HG03064 (cell line): ENCODE results near the gene CASTOR1.

Source experiments
- ATAC-seq: cut with Tn5 transposase; IDR thresholded peaks from one replicate; pipeline ENCODE4 v1.9.1; 2021; ENCODE audit warnings: low read depth; ENCODE audit not compliant: unreplicated experiment

CASTOR1 gene

GRCh38 chr22:30266445-30267381 is 22.6 kb downstream of the CASTOR1 start, which contains the start of gene OSM:
OSM (minus strand) TSS chr22:30266851; CDS start chr22:30266799, 52 bp downstream.
- ATAC-seq, result no peak

- ATAC-seq, result peak; percentile 60
These were observed 23.4 kb downstream of the CASTOR1 start for GRCh38 chr22:30265823-30266444.

GRCh38 chr22:30265131-30265720 is 24.1 kb downstream of the CASTOR1 start:
- no peak for ATAC-seq

GRCh38 chr22:30263883-30264282 is 25.4 kb downstream of the CASTOR1 start:
- ATAC-seq, result no peak

GRCh38 chr22:30262917-30263741 is 26.2 kb downstream of the CASTOR1 start:
- ATAC-seq, result no peak

- ATAC-seq, result no peak
These were observed 27.2 kb downstream of the CASTOR1 start for GRCh38 chr22:30262112-30262511.

GRCh38 chr22:30261134-30261533 is 28.2 kb downstream of the CASTOR1 start:
- ATAC-seq, result no peak

GRCh38 chr22:30260682-30261081 is 28.6 kb downstream of the CASTOR1 start:
- ATAC-seq, result no peak

GRCh38 chr22:30260276-30260675 is 29.0 kb downstream of the CASTOR1 start:
- no peak for ATAC-seq

- no peak for ATAC-seq
These were observed 35.0 kb downstream of the CASTOR1 start for GRCh38 chr22:30254314-30254713.

- ATAC-seq, result no peak
These were observed 36.0 kb downstream of the CASTOR1 start for GRCh38 chr22:30253205-30253852.

- ATAC-seq, result no peak
These were observed 36.7 kb downstream of the CASTOR1 start for GRCh38 chr22:30252411-30253204.

- no peak for ATAC-seq
These were observed 37.6 kb downstream of the CASTOR1 start for GRCh38 chr22:30251711-30252110.

GRCh38 chr22:30250661-30251267 is 38.5 kb downstream of the CASTOR1 start:
- ATAC-seq, result no peak

GRCh38 chr22:30250039-30250565 is 39.2 kb downstream of the CASTOR1 start:
- no peak for ATAC-seq

GRCh38 chr22:30249049-30250038 is 40.0 kb downstream of the CASTOR1 start:
- ATAC-seq, result no peak

- no peak for ATAC-seq
These were observed 40.8 kb downstream of the CASTOR1 start for GRCh38 chr22:30248484-30248883.
